Parathyroid adenoma (tissue), 2 donors: Measurements from ENCODE around the gene RND1.
"Not testable (repeated sequence)": the region's sequence is repeated elsewhere in the genome, so short reads cannot be mapped to it uniquely, and the experiment has no call there.

Experiments
- H2AFZ ChIP-seq: fragments of 300-600 bp; sonication (generic); one replicate; pipeline ENCODE4 v1.7.0; 2017; ENCODE audit warnings: antibody characterized with exemption, mild to moderate bottlenecking
- H3K27ac ChIP-seq: fragments of 300-600 bp; sonication (generic); one replicate; pipeline ENCODE4 v1.7.0; 2017
- H3K27me3 ChIP-seq: fragments of 300-600 bp; sonication (generic); one replicate; pipeline ENCODE4 v1.7.0; 2017; ENCODE audit warnings: low read length; ENCODE audit not compliant: control insufficient read depth, insufficient read depth
- H3K36me3 ChIP-seq: fragments of 300-600 bp; sonication (generic); one replicate; pipeline ENCODE4 v1.7.0; 2017; ENCODE audit warnings: low read length; ENCODE audit not compliant: control insufficient read depth, insufficient read depth
- H3K4me1 ChIP-seq: fragments of 300-600 bp; sonication (generic); one replicate; pipeline ENCODE4 v1.7.0; 2017; ENCODE audit warnings: control low read depth
- H3K4me2 ChIP-seq: fragments of 300-600 bp; sonication (generic); one replicate; pipeline ENCODE4 v1.7.0; 2017; ENCODE audit warnings: low read length
- H3K4me3 ChIP-seq: fragments of 300-600 bp; sonication (generic); one replicate; pipeline ENCODE4 v1.7.0; 2017; ENCODE audit warnings: low read depth, low read length
- H3K79me2 ChIP-seq: fragments of 300-600 bp; sonication (generic); one replicate; pipeline ENCODE4 v1.7.0; 2017; ENCODE audit warnings: control low read depth
- H3K9ac ChIP-seq: fragments of 300-600 bp; sonication (generic); one replicate; pipeline ENCODE4 v1.7.0; 2017; ENCODE audit warnings: mild to moderate bottlenecking
- H3K9me3 ChIP-seq: fragments of 300-600 bp; sonication (generic); one replicate; pipeline ENCODE4 v1.7.0; 2017; ENCODE audit warnings: low read length; ENCODE audit not compliant: control insufficient read depth
- TF ChIP-seq, protein P1 (sequence below): fragments of 300-600 bp; sonication (generic); IDR thresholded peaks from one replicate; pipeline ENCODE4 v1.7.0; 2017; ENCODE audit warnings: antibody characterized with exemption, mild to moderate bottlenecking
- donor health status: primary hyperparathyroidism.

RND1 gene

DNA sequence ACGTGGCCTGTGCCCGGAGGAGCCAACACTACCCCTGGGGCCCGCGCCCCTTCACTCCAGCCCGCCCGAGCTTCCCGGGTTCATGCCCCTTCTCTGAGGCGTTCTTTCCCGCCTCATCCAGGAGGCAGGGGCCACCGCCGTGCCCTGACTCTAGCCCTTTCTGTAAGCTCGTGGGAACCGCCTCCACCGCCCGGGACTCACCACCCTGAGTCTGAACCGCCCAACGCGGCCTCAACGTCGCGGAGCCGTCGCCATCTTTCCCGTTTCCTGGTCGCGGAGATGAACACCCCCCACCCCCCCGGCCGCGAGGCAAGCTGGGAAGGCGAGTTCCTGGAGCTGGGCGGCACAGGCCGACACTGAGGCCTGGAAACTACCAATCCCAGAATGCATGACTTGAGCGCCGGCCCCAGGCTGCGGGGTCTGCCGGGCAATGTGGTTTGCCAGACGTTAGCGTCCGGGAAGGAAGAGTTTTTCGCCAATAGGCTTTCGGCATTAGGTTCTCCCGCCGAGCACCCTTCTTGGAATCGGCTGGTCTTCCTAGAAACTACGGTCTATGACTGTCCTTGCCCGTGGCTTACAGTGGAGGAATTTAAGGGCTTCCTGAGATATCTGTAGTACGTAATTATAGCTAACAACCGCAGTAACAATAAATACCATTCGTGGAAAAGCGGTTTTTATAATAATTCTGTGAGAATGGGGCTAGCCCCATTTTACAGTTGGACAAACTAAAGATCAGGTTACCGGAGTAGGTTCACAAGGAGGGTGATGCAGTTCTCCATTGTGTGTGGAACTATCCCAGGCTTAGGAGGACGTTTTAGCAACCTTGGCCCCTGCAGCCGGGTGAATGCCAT lies 13.6 kb downstream of the RND1 start, which contains the start of gene DDX23:
Gene DDX23 (minus strand): TSS at position 281 of the 851 bp plus-strand sequence. CDS start 6,381 bp downstream, outside the sequence.
- TF ChIP-seq, protein P1, sequence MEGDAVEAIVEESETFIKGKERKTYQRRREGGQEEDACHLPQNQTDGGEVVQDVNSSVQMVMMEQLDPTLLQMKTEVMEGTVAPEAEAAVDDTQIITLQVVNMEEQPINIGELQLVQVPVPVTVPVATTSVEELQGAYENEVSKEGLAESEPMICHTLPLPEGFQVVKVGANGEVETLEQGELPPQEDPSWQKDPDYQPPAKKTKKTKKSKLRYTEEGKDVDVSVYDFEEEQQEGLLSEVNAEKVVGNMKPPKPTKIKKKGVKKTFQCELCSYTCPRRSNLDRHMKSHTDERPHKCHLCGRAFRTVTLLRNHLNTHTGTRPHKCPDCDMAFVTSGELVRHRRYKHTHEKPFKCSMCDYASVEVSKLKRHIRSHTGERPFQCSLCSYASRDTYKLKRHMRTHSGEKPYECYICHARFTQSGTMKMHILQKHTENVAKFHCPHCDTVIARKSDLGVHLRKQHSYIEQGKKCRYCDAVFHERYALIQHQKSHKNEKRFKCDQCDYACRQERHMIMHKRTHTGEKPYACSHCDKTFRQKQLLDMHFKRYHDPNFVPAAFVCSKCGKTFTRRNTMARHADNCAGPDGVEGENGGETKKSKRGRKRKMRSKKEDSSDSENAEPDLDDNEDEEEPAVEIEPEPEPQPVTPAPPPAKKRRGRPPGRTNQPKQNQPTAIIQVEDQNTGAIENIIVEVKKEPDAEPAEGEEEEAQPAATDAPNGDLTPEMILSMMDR: no peak
- Histone ChIP-seq H3K27ac (peak within 1 kb of the TSS; percentile 78), H3K36me3 (no peaks in the 10 kb centered on the region), H3K9me3 (no peaks in the 10 kb centered on the region), H2AFZ (peak within 1 kb of the TSS; percentile 85), H3K4me3 (peak within 1 kb of the TSS; percentile 94), H3K4me2 (peak within 1 kb of the TSS; percentile 83), H3K9ac (peak within 1 kb of the TSS; percentile 61), H3K27me3 (no peaks in the 10 kb centered on the region), H3K79me2 (peaks cover 25% of the 10 kb centered on the region), H3K4me1 (peaks cover 9% of the 10 kb centered on the region)

DNA sequence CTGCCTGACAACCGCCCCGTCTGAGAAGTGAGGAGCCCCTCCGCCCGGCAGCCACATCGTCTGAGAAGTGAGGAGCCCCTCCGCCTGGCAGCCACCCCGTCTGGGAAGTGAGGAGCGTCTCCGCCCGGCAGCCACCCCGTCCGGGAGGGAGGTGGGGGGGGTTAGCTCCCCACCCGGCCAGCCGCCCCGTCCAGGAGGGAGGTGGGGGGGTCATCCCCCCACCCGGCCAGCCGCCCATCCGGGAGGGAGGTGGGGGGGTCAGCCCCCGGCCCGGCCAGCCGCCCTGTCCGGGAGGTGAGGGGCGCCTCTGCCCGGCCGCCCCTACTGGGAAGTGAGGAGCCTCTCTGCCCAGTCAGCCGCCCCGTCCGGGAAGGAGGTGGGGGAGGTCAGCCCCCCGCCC lies 23.6 kb downstream of the RND1 start:
- not testable (repeated sequence) for H3K27ac ChIP-seq, H3K4me2 ChIP-seq, H3K79me2 ChIP-seq, H3K27me3 ChIP-seq, H2AFZ ChIP-seq, H3K4me1 ChIP-seq, H3K9me3 ChIP-seq, H3K4me3 ChIP-seq, H3K36me3 ChIP-seq, H3K9ac ChIP-seq

DNA sequence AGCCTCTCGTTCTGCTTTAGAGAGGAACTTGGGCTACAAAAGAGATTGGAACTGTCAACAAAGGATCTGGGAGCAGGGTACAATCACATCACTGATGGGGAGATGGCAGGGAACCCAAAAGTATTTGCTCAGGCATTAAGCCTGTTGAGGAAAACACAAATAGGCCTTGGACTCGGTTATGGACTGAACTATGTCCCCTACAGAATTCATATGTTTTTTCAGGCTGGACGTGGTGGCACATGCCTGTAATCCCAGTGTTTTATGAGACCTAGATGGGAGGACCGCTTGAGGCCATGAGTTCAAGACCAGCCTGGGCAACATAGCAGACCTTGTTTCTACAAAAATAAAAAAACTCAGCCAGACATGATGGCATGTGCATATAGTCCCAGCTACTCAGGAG lies 27.6 kb downstream of the RND1 start:
- H3K79me2 ChIP-seq: no peaks in the 10 kb centered on the region

DNA sequence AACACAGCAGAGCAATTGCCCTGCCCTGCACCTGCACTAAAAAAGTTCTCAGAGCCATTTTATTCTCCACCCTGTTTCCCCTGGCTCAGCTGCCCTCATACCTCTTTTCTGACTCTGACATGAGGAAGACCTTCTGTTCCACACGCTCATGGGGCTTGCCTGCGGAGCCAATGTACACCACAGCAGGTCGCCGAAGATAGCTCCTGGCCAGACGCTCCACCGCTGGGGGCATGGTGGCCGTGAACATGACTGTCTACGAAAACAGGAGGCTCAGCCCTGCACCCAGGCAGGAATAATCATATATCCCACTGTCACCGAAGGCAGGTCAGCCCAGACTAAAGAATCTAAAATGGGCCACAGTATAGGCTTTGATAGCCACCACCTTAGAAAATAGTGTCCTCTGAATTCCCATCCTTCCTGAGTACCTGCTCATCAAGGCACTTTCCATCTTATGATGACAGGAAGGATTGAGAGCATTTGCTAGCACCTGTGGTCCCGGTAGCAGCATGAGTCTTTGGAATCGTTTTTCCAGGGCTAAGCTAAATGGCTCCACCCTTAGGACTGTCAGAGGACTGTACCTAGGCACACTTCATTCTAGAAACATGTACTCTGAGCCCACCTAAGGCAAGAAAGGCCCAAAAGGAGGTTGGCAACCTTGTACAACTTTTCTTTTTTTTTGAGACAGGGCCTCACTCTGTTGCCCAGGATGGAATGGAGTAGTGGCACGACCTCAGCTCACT lies 33.2 kb downstream of the RND1 start:
- no peak overlapping the region for H3K9ac ChIP-seq
- TF ChIP-seq, protein P1: no peak

More for the DNA sequence above, 27.6 kb downstream of the RND1 start:
- H3K27me3 ChIP-seq: no peaks in the 10 kb centered on the region
- H3K4me3 ChIP-seq: no peak overlapping the region
- H3K9me3 ChIP-seq: no peaks in the 10 kb centered on the region
- no peak overlapping the region for H2AFZ ChIP-seq
- no peak overlapping the region for H3K4me2 ChIP-seq
- H3K36me3 ChIP-seq: no peaks in the 10 kb centered on the region
- no peak overlapping the region for H3K27ac ChIP-seq
- TF ChIP-seq, protein P1: no peak
- no peaks in the 10 kb centered on the region for H3K4me1 ChIP-seq
- H3K9ac ChIP-seq: no peak overlapping the region

DNA sequence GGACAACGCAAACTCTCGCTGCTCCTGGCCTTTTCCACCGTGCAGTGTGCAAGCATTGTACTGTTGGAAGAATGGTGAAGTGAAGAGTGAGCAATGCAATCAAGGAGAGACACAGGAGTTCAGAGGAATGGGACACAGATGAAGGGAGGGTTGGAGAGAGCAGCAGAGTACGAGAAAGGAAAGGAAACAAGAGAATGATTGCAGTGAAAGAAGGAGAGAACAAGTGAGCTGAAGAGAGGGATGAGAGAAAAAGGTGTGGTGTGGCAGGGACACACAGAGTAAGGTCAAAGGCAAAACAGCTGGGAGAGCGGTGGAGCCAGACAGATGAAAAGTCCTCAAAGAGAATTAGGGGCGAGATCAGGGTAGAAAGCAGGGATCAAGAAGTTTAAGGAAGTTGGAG lies 34.4 kb downstream of the RND1 start:
- no peak overlapping the region for H3K27ac ChIP-seq
- no peaks in the 10 kb centered on the region for H3K36me3 ChIP-seq
- TF ChIP-seq, protein P1: no peak

More for the DNA sequence above, 33.2 kb downstream of the RND1 start:
- H3K4me1 ChIP-seq: no peaks in the 10 kb centered on the region
- H3K4me2 ChIP-seq: no peak overlapping the region
- H3K27me3 ChIP-seq: no peaks in the 10 kb centered on the region
- H2AFZ ChIP-seq: no peak overlapping the region
- H3K9me3 ChIP-seq: no peaks in the 10 kb centered on the region
- no peak overlapping the region for H3K4me3 ChIP-seq
- H3K27ac ChIP-seq: no peak overlapping the region
- H3K79me2 ChIP-seq: no peaks in the 10 kb centered on the region
- no peaks in the 10 kb centered on the region for H3K36me3 ChIP-seq

More for the DNA sequence above, 34.4 kb downstream of the RND1 start:
- H3K4me2 ChIP-seq: no peak overlapping the region
- no peak overlapping the region for H3K9ac ChIP-seq
- H3K27me3 ChIP-seq: no peaks in the 10 kb centered on the region
- H3K9me3 ChIP-seq: no peaks in the 10 kb centered on the region
- no peak overlapping the region for H3K4me3 ChIP-seq
- H3K4me1 ChIP-seq: no peaks in the 10 kb centered on the region
- no peaks in the 10 kb centered on the region for H3K79me2 ChIP-seq
- H2AFZ ChIP-seq: no peak overlapping the region
